GM21723 (cell line): ENCODE results near the gene OPCML.

Experiments used
- ATAC-seq: cut with Tn5 transposase; IDR thresholded peaks from one replicate; pipeline ENCODE4 v1.9.1; 2021; ENCODE audit warnings: mild to moderate bottlenecking, moderate library complexity; ENCODE audit not compliant: unreplicated experiment

The OPCML gene

GRCh38 chr11:132472411-132473172 is 1059.7 kb downstream of the OPCML start:
- no peak for ATAC-seq

DNA sequence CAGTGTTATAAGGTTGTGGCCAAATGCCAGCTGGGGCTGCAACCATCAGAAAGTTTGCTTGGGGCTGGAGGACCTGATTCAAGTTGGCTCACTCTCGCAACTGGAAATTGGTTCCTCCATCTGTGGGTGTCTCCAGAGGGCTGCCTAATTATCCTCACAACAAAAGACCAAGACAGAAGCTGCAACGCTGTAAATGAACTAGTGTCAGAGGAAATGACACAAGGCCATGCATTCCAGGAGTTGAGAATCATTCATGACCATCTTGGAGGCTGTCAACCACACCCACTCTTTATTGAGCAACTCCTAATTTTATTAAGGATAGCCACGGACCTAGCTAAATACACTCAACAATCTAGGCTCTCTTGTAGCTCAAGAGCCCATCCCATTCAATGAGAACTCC is 1060.8 kb downstream of the OPCML start:
- no peak for ATAC-seq

DNA sequence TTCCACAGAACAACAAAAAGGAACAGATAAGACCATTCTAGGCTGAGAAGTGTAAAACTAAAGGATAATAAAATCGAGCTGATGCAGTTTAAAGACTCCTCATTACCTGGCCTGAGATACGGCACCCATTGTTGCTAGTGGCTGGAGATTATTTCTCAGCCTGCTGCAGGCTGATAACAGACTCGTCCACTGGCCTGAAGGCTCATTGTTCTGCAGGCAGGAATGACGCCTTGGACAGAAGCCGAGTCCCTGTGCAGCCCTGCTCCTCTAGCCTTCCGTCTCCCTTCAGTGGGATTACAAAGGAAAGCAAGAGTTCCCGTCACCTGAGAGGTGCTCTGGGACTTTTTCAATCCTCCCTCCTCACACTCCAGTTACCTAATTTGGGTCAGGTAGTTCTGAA is 1065.3 kb downstream of the OPCML start:
- ATAC-seq, result no peak

- ATAC-seq, result no peak
These were observed 1067.4 kb downstream of the OPCML start for GRCh38 chr11:132464939-132465338.

DNA sequence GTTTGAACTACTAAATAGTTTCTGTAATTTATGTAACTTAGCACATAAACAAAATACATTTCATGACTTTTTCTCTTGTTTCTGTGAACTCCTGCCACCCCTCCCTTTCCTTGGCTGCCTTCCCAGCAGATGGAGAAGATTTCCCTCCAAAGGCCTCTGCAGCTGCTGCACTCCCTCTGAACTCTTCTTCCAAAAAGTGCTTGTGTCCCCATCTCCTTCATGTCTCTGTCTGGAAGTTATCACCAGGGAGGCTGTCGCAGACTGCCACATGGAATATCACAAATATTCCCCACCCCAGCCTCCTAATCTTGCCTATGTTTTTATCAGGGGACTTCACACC is 1068.3 kb downstream of the OPCML start:
- ATAC-seq, result no peak

DNA sequence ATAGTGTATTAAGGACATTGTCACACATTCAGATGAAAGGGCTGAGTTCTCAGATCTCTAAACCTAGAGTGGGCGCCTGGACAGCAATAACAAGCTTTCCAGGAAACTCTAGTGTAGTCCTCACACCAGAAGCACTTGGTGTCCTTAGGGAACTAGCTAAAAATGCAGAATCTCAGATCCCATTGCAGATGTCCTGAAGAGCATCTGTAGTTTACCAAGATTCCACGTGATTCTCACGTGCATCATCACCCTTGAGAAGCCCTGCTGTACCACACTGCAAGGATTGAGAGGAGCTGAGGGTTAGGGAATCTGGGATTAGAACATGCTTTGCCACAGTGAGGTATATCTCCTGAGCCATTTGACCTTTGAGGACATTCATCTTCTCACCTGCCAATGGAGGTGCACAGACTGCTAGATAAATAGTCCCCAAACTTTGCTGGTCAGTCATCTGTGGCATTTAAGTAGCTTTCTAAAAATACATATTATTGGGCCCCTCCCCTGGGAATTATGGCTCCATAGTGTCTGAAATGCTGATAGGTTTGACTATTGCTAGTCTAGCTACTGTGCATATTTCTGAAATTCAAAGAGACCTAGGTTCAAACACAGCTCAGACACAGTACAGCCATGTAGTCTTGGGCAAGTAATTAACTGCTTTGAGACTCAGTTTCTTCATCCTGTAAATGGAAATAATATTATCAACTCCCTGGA is 1068.9 kb downstream of the OPCML start:
- ATAC-seq, result no peak

- ATAC-seq, result no peak
These were observed 1072.6 kb downstream of the OPCML start for GRCh38 chr11:132459736-132460135.

DNA sequence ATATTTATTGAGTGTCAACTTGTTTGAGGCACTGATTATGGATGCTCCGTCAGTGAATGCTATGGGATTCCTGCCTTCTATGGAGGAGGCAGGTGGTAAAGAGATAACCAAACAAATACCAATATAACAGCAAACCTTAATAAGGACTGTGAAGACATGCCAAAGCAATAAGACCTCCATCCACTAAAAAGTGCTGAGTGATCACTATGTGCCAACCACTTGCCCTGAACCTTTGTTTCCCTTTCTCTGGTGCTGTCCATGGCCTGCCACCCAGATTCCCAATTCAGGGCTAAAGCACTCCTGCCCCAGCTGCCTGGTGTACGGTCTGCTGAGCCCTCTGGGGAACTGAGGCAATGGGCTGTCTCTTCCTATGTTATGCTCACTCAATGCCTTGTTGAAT is 1074.9 kb downstream of the OPCML start:
- no peak for ATAC-seq

- ATAC-seq, result no peak
These were observed 1075.5 kb downstream of the OPCML start for GRCh38 chr11:132456751-132457328.

DNA sequence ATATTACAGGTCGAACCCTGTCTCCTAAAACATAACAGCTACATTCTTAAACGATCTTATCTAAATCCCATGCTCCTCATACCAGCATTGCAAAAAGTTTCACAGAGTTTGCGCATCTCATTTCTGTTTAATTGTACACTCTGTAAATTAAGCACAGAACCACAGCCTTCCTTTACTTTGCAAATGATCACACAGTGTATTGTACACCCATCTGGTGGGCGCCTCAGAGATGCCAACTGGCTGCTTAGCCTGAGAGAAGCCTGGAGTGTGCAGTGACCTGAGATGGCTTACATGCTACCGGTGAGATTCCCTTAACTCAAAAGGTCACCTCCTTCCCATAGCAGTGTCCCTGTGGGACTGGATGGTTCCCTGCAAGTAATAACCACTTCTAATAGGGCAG is 1077.3 kb downstream of the OPCML start:
- ATAC-seq, result no peak

DNA sequence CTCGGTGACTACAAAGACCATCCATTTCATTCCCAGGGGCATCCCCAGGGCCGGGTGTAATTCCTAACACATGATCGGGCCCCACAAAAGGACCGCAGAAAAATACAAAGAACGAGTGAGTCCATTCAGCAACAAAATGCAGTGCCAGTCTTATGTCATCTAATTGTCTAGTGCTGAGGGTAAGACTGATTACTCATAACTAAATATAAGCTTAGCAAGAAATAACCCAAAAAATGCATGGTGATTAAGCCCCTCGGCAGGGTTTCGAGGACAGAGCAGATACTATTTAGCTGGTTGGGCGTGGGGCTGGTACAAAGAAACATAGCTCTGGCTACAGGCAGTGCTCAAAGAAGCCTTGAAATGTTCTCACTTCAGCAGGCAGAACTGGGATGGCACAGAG is 1078.9 kb downstream of the OPCML start:
- ATAC-seq, result no peak

- no peak for ATAC-seq
These were observed 1079.7 kb downstream of the OPCML start for GRCh38 chr11:132452616-132453015.

- no peak for ATAC-seq
These were observed 1080.2 kb downstream of the OPCML start for GRCh38 chr11:132451942-132452601.

- no peak for ATAC-seq
These were observed 1081.7 kb downstream of the OPCML start for GRCh38 chr11:132450631-132451030.

DNA sequence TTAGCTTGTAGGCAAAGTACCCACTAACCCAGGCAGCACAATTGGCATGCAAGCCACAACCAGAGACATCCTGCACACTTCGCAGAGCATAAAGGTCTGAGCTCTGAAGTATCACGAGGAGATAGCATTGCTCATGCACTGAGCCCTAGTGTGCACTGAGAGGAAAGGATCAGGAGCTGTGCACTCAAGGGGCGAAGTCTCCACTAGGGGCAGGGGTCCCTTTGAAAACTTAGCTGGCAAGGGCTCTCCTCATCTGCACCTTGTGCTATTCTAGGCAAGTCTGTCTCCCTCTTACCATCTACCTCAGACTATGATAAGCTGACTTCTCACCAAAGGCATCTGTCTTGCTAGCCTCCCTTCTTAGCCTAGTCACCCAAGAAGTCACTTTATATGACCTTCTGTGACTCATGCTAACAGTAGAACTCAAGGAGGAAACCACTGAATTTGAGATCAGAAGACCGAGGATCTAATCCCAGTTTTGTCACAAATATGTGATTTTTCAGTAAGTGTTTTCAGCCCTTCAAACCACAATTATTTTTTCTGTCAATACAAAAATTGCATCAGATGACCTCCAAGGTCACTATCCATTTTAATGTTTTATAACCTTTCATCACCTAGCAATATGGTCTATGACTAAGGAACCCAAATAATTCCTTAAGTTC is 1083.8 kb downstream of the OPCML start:
- no peak for ATAC-seq

- no peak for ATAC-seq
These were observed 1084.5 kb downstream of the OPCML start for GRCh38 chr11:132447761-132448160.

DNA sequence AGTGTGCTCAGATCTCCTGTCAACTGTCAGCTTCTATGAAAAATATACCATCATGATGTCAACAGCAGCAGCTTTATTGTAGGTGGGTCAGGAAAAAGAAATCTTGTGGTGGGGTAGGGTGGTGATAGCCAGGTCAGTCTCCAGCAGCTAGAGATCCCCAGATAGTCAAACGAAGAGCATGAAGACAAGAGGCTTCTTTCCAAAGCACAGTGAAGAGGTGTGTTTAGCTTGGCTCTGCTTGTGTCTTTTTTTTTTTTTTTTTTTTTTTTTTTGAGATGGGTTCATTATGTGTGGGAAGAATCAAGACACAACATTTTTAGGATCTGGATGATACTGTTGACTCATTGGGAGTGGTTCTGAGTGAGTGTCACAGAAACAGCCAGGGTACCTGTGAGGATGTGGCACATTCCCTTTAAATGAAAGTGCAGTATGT is 1086.4 kb downstream of the OPCML start:
- ATAC-seq, result no peak

DNA sequence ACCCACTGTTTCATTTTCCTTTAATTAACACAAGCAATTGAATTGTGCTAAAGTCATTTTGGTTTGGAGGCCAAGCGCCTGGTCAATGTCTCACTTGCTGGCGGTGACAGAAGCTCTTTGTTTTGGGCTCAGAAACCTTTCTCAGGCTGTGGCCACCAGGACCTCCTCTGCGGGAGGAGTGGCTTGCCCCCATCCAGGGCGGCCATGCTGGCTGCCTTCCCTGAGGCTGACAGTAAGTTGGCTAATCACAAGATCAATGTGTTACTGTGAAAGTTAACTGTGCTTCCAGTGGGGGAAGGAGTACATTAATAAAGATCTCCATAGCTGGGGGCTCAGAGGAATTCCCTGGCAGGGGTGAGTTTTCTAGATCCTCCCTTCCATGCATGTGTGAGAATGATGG is 1087.4 kb downstream of the OPCML start:
- ATAC-seq, result no peak

- ATAC-seq, result no peak
These were observed 1092.5 kb downstream of the OPCML start for GRCh38 chr11:132439711-132440255.

- no peak for ATAC-seq
These were observed 1093.9 kb downstream of the OPCML start for GRCh38 chr11:132438418-132438817.
